HepG2 (cell line): ENCODE results near the gene REPS2. TPM values are rescaled to one million over a fixed set of nuclear protein-coding genes. Genes with fewer than 3 reads are reported as not detected.

ENCODE experiments used
- ATAC-seq: fragments of 200-7000 bp; cut with Tn5 transposase; 3 replicates; pipeline ENCODE4 v1.9.1; 2020; ENCODE audit warnings: mild to moderate bottlenecking, moderate library complexity
- BruUV-seq: library from RNA; stranded (reverse); fragments of 400-500 nt; replicated peaks from 2 replicates; lab custom pipeline; 2021; lab: Mats Ljungman, UMichigan
- CTCF ChIA-PET: fragments of 300-600 bp; formaldehyde crosslinking; extraction: SDS; loops from one replicate; lab custom pipeline; 2021; ENCODE audit warnings: low total read pairs, inconsistent platforms, low intra/inter-chr PET ratio; lab: Yijun Ruan, JAX
- POLR2A ChIA-PET: fragments of 350-600 bp; sonication (Branson Sonifier 250); formaldehyde crosslinking; loops from one replicate; lab custom pipeline; 2020; ENCODE audit warnings: antibody characterized with exemption, inconsistent platforms; lab: Yijun Ruan, JAX
- DNase-seq: peaks from one replicate; pipeline ENCODE4 v3.0.0-alpha.2; 2015; ENCODE audit warnings: low spot score
- FAIRE-seq: peaks from 3 replicates; lab custom pipeline; 2011; peaks lifted over from hg19 to GRCh38; lab: Jason Lieb, UNC
- H2AFZ ChIP-seq: one replicate; pipeline ENCODE4 v1.6.1; 2011; ENCODE audit warnings: low read length, inconsistent platforms
- H3K27ac ChIP-seq: fragments of 300-600 bp; 3 replicates; pipeline ENCODE4 v1.8.0; 2011; ENCODE audit warnings: mixed run types, mild to moderate bottlenecking, mixed read lengths, low read length, inconsistent platforms; ENCODE audit not compliant: insufficient read depth; ENCODE audit errors: extremely low read length
- H3K27me3 ChIP-seq, 2 experiments: fragments of 200-600 bp in 1 of 2; 2 replicates in 1 of 2; 3 replicates in 1 of 2; pipeline versions ENCODE4 v1.6.0 to v1.8.0; 2011; ENCODE audit warnings: low read length in 2 of 2, mild to moderate bottlenecking in 2 of 2, moderate library complexity in 2 of 2, inconsistent platforms in 1 of 2; ENCODE audit not compliant: insufficient read depth in 2 of 2, control insufficient read depth in 1 of 2
- H3K36me3 ChIP-seq, 2 experiments: fragments of 200-600 bp in 1 of 2; replicated peaks in 1 of 2; 2 replicates in 1 of 2; 3 replicates in 1 of 2; pipeline versions ENCODE4 v1.5.1 to v1.8.0; 2011; ENCODE audit warnings: low read length in 2 of 2, inconsistent platforms in 1 of 2; ENCODE audit not compliant: insufficient read depth in 2 of 2, control insufficient read depth in 1 of 2
- H3K4me1 ChIP-seq: 2 replicates; pipeline ENCODE4 v1.5.1; 2012; ENCODE audit warnings: low read length, inconsistent platforms; ENCODE audit not compliant: insufficient read depth
- H3K4me2 ChIP-seq: 2 replicates; pipeline ENCODE4 v1.6.0; 2011; ENCODE audit warnings: low read depth, low read length, inconsistent platforms
- H3K4me3 ChIP-seq, 3 experiments: fragments of 200-600 bp in 1 of 3; sonication (generic), shearing (Covaris generic) in 1 of 3; replicated peaks in 1 of 3; 2 replicates each; pipeline ENCODE4 v1.5.1; 2011 to 2016; ENCODE audit warnings: low read length in 3 of 3, inconsistent platforms in 2 of 3, low read depth in 2 of 3, mild to moderate bottlenecking in 2 of 3, control low read depth in 1 of 3, mixed read lengths in 1 of 3; ENCODE audit not compliant: insufficient read depth in 1 of 3
- H3K79me2 ChIP-seq: one replicate; pipeline ENCODE4 v1.6.1; 2011; ENCODE audit warnings: low read length, inconsistent platforms; ENCODE audit not compliant: insufficient read depth
- H3K9ac ChIP-seq: 2 replicates; pipeline ENCODE4 v1.6.0; 2011; ENCODE audit warnings: mild to moderate bottlenecking, low read depth, low read length, inconsistent platforms; ENCODE audit not compliant: insufficient read depth
- H3K9me3 ChIP-seq: 2 replicates; pipeline ENCODE4 v1.5.1; 2012; ENCODE audit warnings: mild to moderate bottlenecking, low read length
- H4K20me1 ChIP-seq: 2 replicates; pipeline ENCODE4 v1.6.0; 2011; ENCODE audit warnings: inconsistent platforms, mild to moderate bottlenecking, low read length, moderate library complexity; ENCODE audit not compliant: insufficient read depth
- ARNT ChIP-seq: fragments of 450-650 bp; IDR thresholded peaks from 2 replicates; pipeline ENCODE4 v1.6.1; 2017
- ETV6 ChIP-seq: sonication (generic); formaldehyde crosslinking; conservative IDR thresholded peaks from 2 replicates; pipeline ENCODE4 v1.4.0; 2020; ENCODE audit warnings: missing genetic modification reagents
- KDM4B ChIP-seq: sonication (generic); formaldehyde crosslinking; IDR thresholded peaks from 2 replicates; pipeline ENCODE4 v1.4.0; 2020; ENCODE audit warnings: missing genetic modification reagents
- MED1 ChIP-seq: sonication (generic); formaldehyde crosslinking; IDR thresholded peaks from 2 replicates; pipeline ENCODE4 v1.4.0; 2020; ENCODE audit warnings: missing genetic modification reagents
- NFE2 ChIP-seq: sonication (generic); formaldehyde crosslinking; IDR thresholded peaks from 2 replicates; pipeline ENCODE4 v1.4.0; 2020; ENCODE audit warnings: missing genetic modification reagents
- RFXAP ChIP-seq: sonication (generic); formaldehyde crosslinking; IDR thresholded peaks from 2 replicates; pipeline ENCODE4 v1.4.0; 2020; ENCODE audit warnings: missing genetic modification reagents, borderline replicate concordance
- SALL2 ChIP-seq: sonication (generic); formaldehyde crosslinking; IDR thresholded peaks from 2 replicates; pipeline ENCODE4 v1.8.1; 2023; ENCODE audit warnings: mild to moderate bottlenecking, missing genetic modification reagents, inconsistent platforms
- SCMH1 ChIP-seq: sonication (generic); formaldehyde crosslinking; IDR thresholded peaks from 2 replicates; pipeline ENCODE4 v1.9.0; 2021; ENCODE audit warnings: missing genetic modification reagents, mild to moderate bottlenecking, borderline replicate concordance
- SETDB1 ChIP-seq: sonication (generic); formaldehyde crosslinking; IDR thresholded peaks from 2 replicates; pipeline ENCODE4 v1.5.1; 2020; ENCODE audit warnings: missing genetic modification reagents, mild to moderate bottlenecking, borderline replicate concordance
- SIN3B ChIP-seq: fragments of 150-350 bp; IDR thresholded peaks from 2 replicates; pipeline ENCODE4 v1.6.1; 2014; ENCODE audit warnings: low read length
- ZNF354B ChIP-seq: sonication (generic); formaldehyde crosslinking; IDR thresholded peaks from 2 replicates; pipeline ENCODE4 v1.8.0; 2022; ENCODE audit warnings: mild to moderate bottlenecking, missing genetic modification reagents
- ZNF605 ChIP-seq: sonication (generic); formaldehyde crosslinking; IDR thresholded peaks from 2 replicates; pipeline ENCODE4 v1.8.0; 2022; ENCODE audit warnings: mild to moderate bottlenecking, missing genetic modification reagents
- ZNF614 ChIP-seq: IDR thresholded peaks from 2 replicates; pipeline ENCODE4 v1.6.1; 2018; ENCODE audit warnings: missing biosample characterization, missing genetic modification reagents, inconsistent platforms, borderline replicate concordance
- ZNF766 ChIP-seq: sonication (generic); formaldehyde crosslinking; IDR thresholded peaks from 2 replicates; pipeline ENCODE4 v1.5.0; 2020; ENCODE audit warnings: missing genetic modification reagents, borderline replicate concordance
- WGBS: methylation state at CpG from one replicate; pipeline ENCODE4 v1.1.6; 2017; ENCODE audit warnings: low lambda C conversion rate; 5-methylcytosine and 5-hydroxymethylcytosine counted together
- in situ Hi-C: cut with HindIII; loops from 2 replicates; pipeline ENCODE4 v1.10.0; 2017; ENCODE audit warnings: low pct_unique_long_range_greater_than_20kb; ENCODE audit not compliant: extremely low pct_ligation_motif_present
- intact Hi-C: fragments of 100-400 bp; cut with micrococcal nuclease; formaldehyde crosslinking; loops from one replicate; pipeline ENCODE4 v1.10.0; 2022; ENCODE audit not compliant: unreplicated experiment
- polyA plus RNA-seq, 8 experiments: library from polyadenylated mRNA; depleted of rRNA in 3 of 8; stranded (reverse) in 7 of 8; unstranded in 1 of 8; fragments of >200 nt; fragmentation: Illumina TruSeq in 4 of 8; extraction: Trizol in 4 of 8; gene quantifications; 2 replicates each; pipeline versions ENCODE4 v1.2.1 to v1.2.3, GENCODE V29; 2011 to 2016; ENCODE audit warnings: low read depth in 4 of 8, missing spikeins in 1 of 8, mixed read lengths in 1 of 8; ENCODE audit not compliant: insufficient read depth in 1 of 8
- total RNA-seq, 5 experiments: library from RNA; depleted of rRNA; stranded (reverse); fragments of >200 nt; fragmentation: Illumina TruSeq; extraction: Trizol; gene quantifications; 2 replicates each; pipeline ENCODE4 v1.2.3, GENCODE V29; 2016; ENCODE audit warnings: low read depth in 1 of 5
- TF ChIP-seq, protein P1 (sequence below): sonication (generic); formaldehyde crosslinking; IDR thresholded peaks from 2 replicates; pipeline ENCODE4 v1.4.0; 2020; ENCODE audit warnings: missing genetic modification reagents, borderline replicate concordance
- TF ChIP-seq, protein P2 (sequence below): sonication (generic); formaldehyde crosslinking; IDR thresholded peaks from 2 replicates; pipeline ENCODE4 v1.8.1; 2022; ENCODE audit warnings: low read depth, mild to moderate bottlenecking, missing genetic modification reagents
- TF ChIP-seq, protein P3 (sequence below): sonication (generic); formaldehyde crosslinking; IDR thresholded peaks from 2 replicates; pipeline ENCODE4 v1.4.0; 2020; ENCODE audit warnings: mild to moderate bottlenecking, missing genetic modification reagents
- TF ChIP-seq, protein P4 (sequence below): sonication (generic); formaldehyde crosslinking; IDR thresholded peaks from 2 replicates; pipeline ENCODE4 v1.5.0; 2020; ENCODE audit warnings: missing genetic modification reagents

The REPS2 gene
- total and polyA plus RNA-seq, 2 of the 13 experiments (the other 11 are each of a cell fraction or from before 2014, with no cell fraction given): 0.05 to 0.58 TPM

DNA sequence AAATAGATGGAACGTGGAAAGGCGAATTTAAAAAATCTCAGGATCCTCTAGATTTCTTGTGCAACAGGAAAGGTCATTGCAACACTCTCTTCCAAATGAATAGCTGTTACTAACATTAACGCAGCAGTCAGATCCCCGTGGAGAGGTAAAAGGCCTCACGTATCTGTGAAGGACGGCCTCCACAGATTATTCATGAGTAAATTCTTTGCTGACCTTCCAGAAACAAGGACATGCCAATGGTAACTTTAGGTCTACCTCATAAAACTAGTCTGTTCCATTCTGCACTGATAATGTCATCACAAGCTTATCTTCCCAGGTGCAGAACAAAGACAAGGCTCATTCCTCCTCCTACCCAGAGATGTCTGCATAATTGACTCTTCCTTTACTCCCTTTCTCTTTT, 16.1 kb upstream of the REPS2 start:
- Histone ChIP-seq H3K4me1 (no peaks in the 10 kb centered on the region), H3K9ac (no peak overlapping the region), H3K79me2 (no peaks in the 10 kb centered on the region), H3K9me3 (no peaks in the 10 kb centered on the region), H3K4me3 (no peak overlapping the region), H3K36me3 (no peaks in the 10 kb centered on the region), H3K27ac (no peak overlapping the region), H3K27me3 (no peaks in the 10 kb centered on the region), H3K4me2 (no peak overlapping the region), H4K20me1 (no peaks in the 10 kb centered on the region), H2AFZ (no peak overlapping the region)
- 81% methylated on average over 2 of the region's 6 CpGs for WGBS
- intact Hi-C loops (no loop called here), in situ Hi-C loops (no loop called here)
- no peak for FAIRE-seq
- CTCF ChIA-PET: no interaction called here
- POLR2A ChIA-PET: no interaction called here
- DNase-seq: no peak
- no TSS peak for BruUV-seq
- ATAC-seq: no peak
- TF ChIP-seq, protein P1, sequence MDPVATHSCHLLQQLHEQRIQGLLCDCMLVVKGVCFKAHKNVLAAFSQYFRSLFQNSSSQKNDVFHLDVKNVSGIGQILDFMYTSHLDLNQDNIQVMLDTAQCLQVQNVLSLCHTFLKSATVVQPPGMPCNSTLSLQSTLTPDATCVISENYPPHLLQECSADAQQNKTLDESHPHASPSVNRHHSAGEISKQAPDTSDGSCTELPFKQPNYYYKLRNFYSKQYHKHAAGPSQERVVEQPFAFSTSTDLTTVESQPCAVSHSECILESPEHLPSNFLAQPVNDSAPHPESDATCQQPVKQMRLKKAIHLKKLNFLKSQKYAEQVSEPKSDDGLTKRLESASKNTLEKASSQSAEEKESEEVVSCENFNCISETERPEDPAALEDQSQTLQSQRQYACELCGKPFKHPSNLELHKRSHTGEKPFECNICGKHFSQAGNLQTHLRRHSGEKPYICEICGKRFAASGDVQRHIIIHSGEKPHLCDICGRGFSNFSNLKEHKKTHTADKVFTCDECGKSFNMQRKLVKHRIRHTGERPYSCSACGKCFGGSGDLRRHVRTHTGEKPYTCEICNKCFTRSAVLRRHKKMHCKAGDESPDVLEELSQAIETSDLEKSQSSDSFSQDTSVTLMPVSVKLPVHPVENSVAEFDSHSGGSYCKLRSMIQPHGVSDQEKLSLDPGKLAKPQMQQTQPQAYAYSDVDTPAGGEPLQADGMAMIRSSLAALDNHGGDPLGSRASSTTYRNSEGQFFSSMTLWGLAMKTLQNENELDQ (CRISPR knock-in tag): no peak
- TF ChIP-seq SIN3B (no peak), MED1 (CRISPR knock-in tag) (no peak), NFE2 (CRISPR knock-in tag) (no peak), ZNF614 (CRISPR knock-in tag) (no peak), KDM4B (CRISPR knock-in tag) (no peak), ETV6 (no peak), ZNF766 (CRISPR knock-in tag) (no peak), ZNF605 (CRISPR knock-in tag) (no peak), SETDB1 (CRISPR knock-in tag) (no peak), ARNT (no peak), ZNF354B (CRISPR knock-in tag) (no peak), SCMH1 (CRISPR knock-in tag) (no peak), RFXAP (no peak), SALL2 (CRISPR knock-in tag) (no peak)
- TF ChIP-seq, protein P2, sequence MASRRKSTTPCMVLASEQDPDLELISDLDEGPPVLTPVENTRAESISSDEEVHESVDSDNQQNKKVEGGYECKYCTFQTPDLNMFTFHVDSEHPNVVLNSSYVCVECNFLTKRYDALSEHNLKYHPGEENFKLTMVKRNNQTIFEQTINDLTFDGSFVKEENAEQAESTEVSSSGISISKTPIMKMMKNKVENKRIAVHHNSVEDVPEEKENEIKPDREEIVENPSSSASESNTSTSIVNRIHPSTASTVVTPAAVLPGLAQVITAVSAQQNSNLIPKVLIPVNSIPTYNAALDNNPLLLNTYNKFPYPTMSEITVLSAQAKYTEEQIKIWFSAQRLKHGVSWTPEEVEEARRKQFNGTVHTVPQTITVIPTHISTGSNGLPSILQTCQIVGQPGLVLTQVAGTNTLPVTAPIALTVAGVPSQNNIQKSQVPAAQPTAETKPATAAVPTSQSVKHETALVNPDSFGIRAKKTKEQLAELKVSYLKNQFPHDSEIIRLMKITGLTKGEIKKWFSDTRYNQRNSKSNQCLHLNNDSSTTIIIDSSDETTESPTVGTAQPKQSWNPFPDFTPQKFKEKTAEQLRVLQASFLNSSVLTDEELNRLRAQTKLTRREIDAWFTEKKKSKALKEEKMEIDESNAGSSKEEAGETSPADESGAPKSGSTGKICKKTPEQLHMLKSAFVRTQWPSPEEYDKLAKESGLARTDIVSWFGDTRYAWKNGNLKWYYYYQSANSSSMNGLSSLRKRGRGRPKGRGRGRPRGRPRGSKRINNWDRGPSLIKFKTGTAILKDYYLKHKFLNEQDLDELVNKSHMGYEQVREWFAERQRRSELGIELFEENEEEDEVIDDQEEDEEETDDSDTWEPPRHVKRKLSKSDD (CRISPR knock-in tag): no peak
- TF ChIP-seq, protein P3, sequence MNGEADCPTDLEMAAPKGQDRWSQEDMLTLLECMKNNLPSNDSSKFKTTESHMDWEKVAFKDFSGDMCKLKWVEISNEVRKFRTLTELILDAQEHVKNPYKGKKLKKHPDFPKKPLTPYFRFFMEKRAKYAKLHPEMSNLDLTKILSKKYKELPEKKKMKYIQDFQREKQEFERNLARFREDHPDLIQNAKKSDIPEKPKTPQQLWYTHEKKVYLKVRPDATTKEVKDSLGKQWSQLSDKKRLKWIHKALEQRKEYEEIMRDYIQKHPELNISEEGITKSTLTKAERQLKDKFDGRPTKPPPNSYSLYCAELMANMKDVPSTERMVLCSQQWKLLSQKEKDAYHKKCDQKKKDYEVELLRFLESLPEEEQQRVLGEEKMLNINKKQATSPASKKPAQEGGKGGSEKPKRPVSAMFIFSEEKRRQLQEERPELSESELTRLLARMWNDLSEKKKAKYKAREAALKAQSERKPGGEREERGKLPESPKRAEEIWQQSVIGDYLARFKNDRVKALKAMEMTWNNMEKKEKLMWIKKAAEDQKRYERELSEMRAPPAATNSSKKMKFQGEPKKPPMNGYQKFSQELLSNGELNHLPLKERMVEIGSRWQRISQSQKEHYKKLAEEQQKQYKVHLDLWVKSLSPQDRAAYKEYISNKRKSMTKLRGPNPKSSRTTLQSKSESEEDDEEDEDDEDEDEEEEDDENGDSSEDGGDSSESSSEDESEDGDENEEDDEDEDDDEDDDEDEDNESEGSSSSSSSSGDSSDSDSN (CRISPR knock-in tag): no peak
- TF ChIP-seq, protein P4, sequence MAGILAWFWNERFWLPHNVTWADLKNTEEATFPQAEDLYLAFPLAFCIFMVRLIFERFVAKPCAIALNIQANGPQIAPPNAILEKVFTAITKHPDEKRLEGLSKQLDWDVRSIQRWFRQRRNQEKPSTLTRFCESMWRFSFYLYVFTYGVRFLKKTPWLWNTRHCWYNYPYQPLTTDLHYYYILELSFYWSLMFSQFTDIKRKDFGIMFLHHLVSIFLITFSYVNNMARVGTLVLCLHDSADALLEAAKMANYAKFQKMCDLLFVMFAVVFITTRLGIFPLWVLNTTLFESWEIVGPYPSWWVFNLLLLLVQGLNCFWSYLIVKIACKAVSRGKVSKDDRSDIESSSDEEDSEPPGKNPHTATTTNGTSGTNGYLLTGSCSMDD (CRISPR knock-in tag): no peak
